Measurements from ENCODE around the gene MAP2K5. TPM values are rescaled to one million over a fixed set of nuclear protein-coding genes. Genes with fewer than 3 reads are reported as not detected.

MAP2K5 gene
- total RNA-seq, 1 experiment from 2014 or later, result 15.0 TPM

GRCh38 chr15:67775998-67776397 lies 233.5 kb downstream of the MAP2K5 start:
- Histone ChIP-seq H3K27ac (ENCODE audit: insufficient read length, low read depth, low read length) (no peak overlapping the region), H3K79me1 (ENCODE audit: insufficient read depth, low read depth, low read length, poor library complexity, severe bottlenecking) (no peaks in the 10 kb centered on the region), H2BK15ac (ENCODE audit: low read depth, low read length) (no peak overlapping the region), H3K79me2 (ENCODE audit: insufficient read depth, low read length) (no peaks in the 10 kb centered on the region), H4K91ac (ENCODE audit: insufficient read length, low read depth, low read length) (no peak overlapping the region), H3K9ac (ENCODE audit: extremely low read depth, insufficient read length, low read length) (no peak overlapping the region), H3K56ac (ENCODE audit: insufficient read length, low read depth, low read length) (no peak overlapping the region), H2AFZ (ENCODE audit: low read length) (no peak overlapping the region), H3K14ac (ENCODE audit: insufficient read depth, low read length) (no peak overlapping the region), H2BK120ac (ENCODE audit: low read depth, low read length, poor library complexity, severe bottlenecking) (no peak overlapping the region), H2AK5ac (ENCODE audit: insufficient read length, low read length) (no peak overlapping the region), H3K23ac (ENCODE audit: insufficient read length, low read depth, low read length) (no peak overlapping the region), H3K4ac (ENCODE audit: low read depth, low read length) (no peak overlapping the region), H3K4me2 (ENCODE audit: insufficient read depth, insufficient read length, low read length) (no peak overlapping the region), H3K27me3 (ENCODE audit: insufficient read depth, low read length) (no peaks in the 10 kb centered on the region), H2BK20ac (ENCODE audit: low read depth, low read length, poor library complexity, severe bottlenecking) (no peak overlapping the region), H4K5ac (ENCODE audit: insufficient read length, low read depth, low read length) (no peak overlapping the region), H3K23me2 (ENCODE audit: insufficient read length, low read depth, low read length, poor library complexity, severe bottlenecking) (no peaks in the 10 kb centered on the region), H3T11ph (ENCODE audit: low read length) (no peak overlapping the region), H4K8ac (replicated peaks; ENCODE audit: insufficient read length, low read depth, low read length) (no peak overlapping the region), H3K9me3 (ENCODE audit: control insufficient read depth, low read depth, low read length) (no peaks in the 10 kb centered on the region), H2BK5ac (ENCODE audit: insufficient read length, low read length) (no peak overlapping the region), H3K18ac (ENCODE audit: insufficient read length, low read depth, low read length) (no peak overlapping the region), H2BK12ac (ENCODE audit: insufficient read length, low read depth, low read length) (no peak overlapping the region), H4K20me1 (ENCODE audit: control insufficient read depth, insufficient read depth, insufficient read length) (no peaks in the 10 kb centered on the region), H3K4me1 (ENCODE audit: insufficient read depth, low read length) (no peaks in the 10 kb centered on the region; the same call in 1 of the 2 replicates)
- no peak for DNase-seq
- Mint-ChIP-seq H3K4me3 (no peak overlapping the region), H3K9me3 (no peaks in the 10 kb centered on the region; a peak in 1 of 5 replicates), H3K36me3 (ENCODE audit: insufficient read depth in 1 of 3, low read depth in 3 of 3) (no peaks in the 10 kb centered on the region), H3K27me3 (ENCODE audit: low read depth) (no peaks in the 10 kb centered on the region), H3K27ac (no peak overlapping the region), H3K4me1 (peaks cover 15 to 55% of the 10 kb centered on the region in 2 experiments)
- WGBS (ENCODE audit: extremely low coverage, insufficient read length, low lambda C conversion rate), result no CpG with 5 or more reads among the region's 3 CpGs
- TF ChIP-seq, protein P1, sequence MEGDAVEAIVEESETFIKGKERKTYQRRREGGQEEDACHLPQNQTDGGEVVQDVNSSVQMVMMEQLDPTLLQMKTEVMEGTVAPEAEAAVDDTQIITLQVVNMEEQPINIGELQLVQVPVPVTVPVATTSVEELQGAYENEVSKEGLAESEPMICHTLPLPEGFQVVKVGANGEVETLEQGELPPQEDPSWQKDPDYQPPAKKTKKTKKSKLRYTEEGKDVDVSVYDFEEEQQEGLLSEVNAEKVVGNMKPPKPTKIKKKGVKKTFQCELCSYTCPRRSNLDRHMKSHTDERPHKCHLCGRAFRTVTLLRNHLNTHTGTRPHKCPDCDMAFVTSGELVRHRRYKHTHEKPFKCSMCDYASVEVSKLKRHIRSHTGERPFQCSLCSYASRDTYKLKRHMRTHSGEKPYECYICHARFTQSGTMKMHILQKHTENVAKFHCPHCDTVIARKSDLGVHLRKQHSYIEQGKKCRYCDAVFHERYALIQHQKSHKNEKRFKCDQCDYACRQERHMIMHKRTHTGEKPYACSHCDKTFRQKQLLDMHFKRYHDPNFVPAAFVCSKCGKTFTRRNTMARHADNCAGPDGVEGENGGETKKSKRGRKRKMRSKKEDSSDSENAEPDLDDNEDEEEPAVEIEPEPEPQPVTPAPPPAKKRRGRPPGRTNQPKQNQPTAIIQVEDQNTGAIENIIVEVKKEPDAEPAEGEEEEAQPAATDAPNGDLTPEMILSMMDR (conservative IDR thresholded peaks at IDR 0.05), result no peak
